Measurements from ENCODE around the gene CEP70.
A peak's percentile ranks its signal among the peaks of the same experiment; 100 is the strongest.
"Not testable (repeated sequence)": the region's sequence is repeated elsewhere in the genome, so short reads cannot be mapped to it uniquely, and the experiment has no call there.

Gene CEP70

GRCh38 chr3:138470687-138471086, 123.4 kb downstream of the CEP70 start:
- no peak for DNase-seq (ENCODE audit: low spot score)

- no peak for DNase-seq (ENCODE audit: low spot score)
These were observed 124.2 kb downstream of the CEP70 start for GRCh38 chr3:138469874-138470273.

- no peak for DNase-seq (ENCODE audit: low spot score)
These were observed 125.2 kb downstream of the CEP70 start for GRCh38 chr3:138468886-138469285.

- DNase-seq (ENCODE audit: low spot score) = no peak
These were observed 125.6 kb downstream of the CEP70 start for GRCh38 chr3:138468451-138468850.

- no peak for DNase-seq (ENCODE audit: low spot score)
These were observed 126.1 kb downstream of the CEP70 start for GRCh38 chr3:138467931-138468330.

- DNase-seq (ENCODE audit: low spot score) = no peak
These were observed 128.1 kb downstream of the CEP70 start for GRCh38 chr3:138465925-138466324.

- no peak for DNase-seq (ENCODE audit: low spot score)
These were observed 128.6 kb downstream of the CEP70 start for GRCh38 chr3:138465451-138465850.

GRCh38 chr3:138464491-138464860, 129.6 kb downstream of the CEP70 start:
- DNase-seq (ENCODE audit: low spot score) = no peak

GRCh38 chr3:138463724-138464490, 130.2 kb downstream of the CEP70 start:
- no peak for DNase-seq (ENCODE audit: low spot score)

GRCh38 chr3:138461896-138462295, 132.2 kb downstream of the CEP70 start:
- no peak for DNase-seq (ENCODE audit: low spot score)

GRCh38 chr3:138461246-138461645, 132.8 kb downstream of the CEP70 start:
- DNase-seq (ENCODE audit: low spot score) = peak; percentile 46

GRCh38 chr3:138460536-138461205, 133.4 kb downstream of the CEP70 start:
- no peak for DNase-seq (ENCODE audit: low spot score)

GRCh38 chr3:138459619-138460535, 134.2 kb downstream of the CEP70 start:
- no peak for DNase-seq (ENCODE audit: low spot score)

- DNase-seq (ENCODE audit: low spot score) = no peak
These were observed 135.1 kb downstream of the CEP70 start for GRCh38 chr3:138458774-138459499.

- no peak for DNase-seq (ENCODE audit: low spot score)
These were observed 136.0 kb downstream of the CEP70 start for GRCh38 chr3:138457863-138458735.

GRCh38 chr3:138456961-138457862, 136.8 kb downstream of the CEP70 start:
- DNase-seq (ENCODE audit: low spot score) = no peak

- DNase-seq (ENCODE audit: low spot score) = no peak
These were observed 138.0 kb downstream of the CEP70 start for GRCh38 chr3:138455801-138456716.

- DNase-seq (ENCODE audit: low spot score) = not testable (repeated sequence)
These were observed 140.1 kb downstream of the CEP70 start for GRCh38 chr3:138453940-138454339.

- no peak for DNase-seq (ENCODE audit: low spot score)
These were observed 141.6 kb downstream of the CEP70 start for GRCh38 chr3:138452436-138452835.
